ENCODE data around the gene KCNN3.

- TF ChIP-seq, protein P1, sequence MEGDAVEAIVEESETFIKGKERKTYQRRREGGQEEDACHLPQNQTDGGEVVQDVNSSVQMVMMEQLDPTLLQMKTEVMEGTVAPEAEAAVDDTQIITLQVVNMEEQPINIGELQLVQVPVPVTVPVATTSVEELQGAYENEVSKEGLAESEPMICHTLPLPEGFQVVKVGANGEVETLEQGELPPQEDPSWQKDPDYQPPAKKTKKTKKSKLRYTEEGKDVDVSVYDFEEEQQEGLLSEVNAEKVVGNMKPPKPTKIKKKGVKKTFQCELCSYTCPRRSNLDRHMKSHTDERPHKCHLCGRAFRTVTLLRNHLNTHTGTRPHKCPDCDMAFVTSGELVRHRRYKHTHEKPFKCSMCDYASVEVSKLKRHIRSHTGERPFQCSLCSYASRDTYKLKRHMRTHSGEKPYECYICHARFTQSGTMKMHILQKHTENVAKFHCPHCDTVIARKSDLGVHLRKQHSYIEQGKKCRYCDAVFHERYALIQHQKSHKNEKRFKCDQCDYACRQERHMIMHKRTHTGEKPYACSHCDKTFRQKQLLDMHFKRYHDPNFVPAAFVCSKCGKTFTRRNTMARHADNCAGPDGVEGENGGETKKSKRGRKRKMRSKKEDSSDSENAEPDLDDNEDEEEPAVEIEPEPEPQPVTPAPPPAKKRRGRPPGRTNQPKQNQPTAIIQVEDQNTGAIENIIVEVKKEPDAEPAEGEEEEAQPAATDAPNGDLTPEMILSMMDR (conservative IDR thresholded peaks at IDR 0.05), result no peak
- TF ChIP-seq ZFX (IDR thresholded peaks at IDR 0.05), result no peak
Measured at GRCh38 chr1:154845174-154845573, 24.9 kb downstream of the KCNN3 start.
